ENCODE results near the gene STH. TPM values are rescaled to one million over a fixed set of nuclear protein-coding genes. Genes with fewer than 3 reads are reported as not detected.
A peak's percentile ranks its signal among the peaks of the same experiment; 100 is the strongest.

STH gene
- total and polyA plus RNA-seq, 10 of the 15 experiments (the other 5 are each of a cell fraction or from before 2014, with no cell fraction given): not detected

GRCh38 chr17:46035112-46035818 lies 36.2 kb downstream of the STH start:
- H2AFZ ChIP-seq (ENCODE audit: control insufficient read depth, low read depth, low read length): no peak overlapping the region
- peaks cover 40 to 58% of the 10 kb centered on the region in 2 experiments for H3K36me3 ChIP-seq (ENCODE audit: control insufficient read depth in 2 of 2, insufficient read depth in 2 of 2, low read length in 1 of 2)
- RAD21 ChIA-PET (ENCODE audit: unreplicated experiment): interaction anchor here (0.6 to 1.2 kb wide), 6 partner anchors 10 to 252 kb away, joined by 3 to 5 read pairs (median 3); no protein-coding TSS in a partner anchor
- SMC1A ChIA-PET (ENCODE audit: uncharacterized antibody, unreplicated experiment): interaction anchor here (0.9 to 2.0 kb wide), 7 partner anchors 9 to 178 kb away, joined by 3 to 9 read pairs (median 3); no protein-coding TSS in a partner anchor
- H3K4me1 ChIP-seq (ENCODE audit: control insufficient read depth, insufficient read depth, low read length): peaks cover 15% of the 10 kb centered on the region
- no peaks in the 10 kb centered on the region for H3K9me3 ChIP-seq (replicated peaks; ENCODE audit: control insufficient read depth, insufficient read depth, low read length)
- no TSS peak for BruUV-seq (replicated peaks)
- POLR2A ChIA-PET: no interaction called here
- no peak overlapping the region for H3K9ac ChIP-seq (ENCODE audit: control insufficient read depth, insufficient read depth, low read length)
- CTCF ChIA-PET: interaction anchor here (0.7 to 4.4 kb wide), 9 partner anchors 9 to 178 kb away, joined by 3 to 38 read pairs (median 4); no protein-coding TSS in a partner anchor
- no peaks in the 10 kb centered on the region for H3K27me3 ChIP-seq (replicated peaks in 1 of 2; ENCODE audit: control insufficient read depth in 2 of 2, insufficient read depth in 2 of 2, low read length in 1 of 2)
- H4K20me1 ChIP-seq (ENCODE audit: control insufficient read depth, insufficient read depth): no peaks in the 10 kb centered on the region
- WGBS (ENCODE audit: insufficient coverage, insufficient replicate concordance, low lambda C conversion rate, missing lambda C conversion rate): 52% methylated on average over 3 of the region's 3 CpGs
- H3K4me3 ChIP-seq: no peak overlapping the region
- ATAC-seq (peak; percentile 88), DNase-seq (ENCODE audit: low read depth, low spot score) (no peak), FAIRE-seq (peak; percentile 65)
- H3K27ac ChIP-seq (ENCODE audit: control insufficient read depth, insufficient read depth): peak overlapping the region; percentile 1; the same call in 1 of the 2 replicates
- in situ Hi-C loops (cut with MboI): no loop called here
- no peaks in the 10 kb centered on the region for H3K79me2 ChIP-seq (ENCODE audit: control insufficient read depth, insufficient read depth, low read length)
- H3K4me2 ChIP-seq (ENCODE audit: control insufficient read depth, insufficient read depth): peak overlapping the region; percentile 38
- intact Hi-C loops (cut with micrococcal nuclease; ENCODE audit: unreplicated experiment): no loop called here
- 0 out of 2 replicates have a peak, but pooled peaks have one; percentile 17 for TF ChIP-seq HDGF (IDR thresholded peaks at IDR 0.05)
- TF ChIP-seq ETV6 (conservative IDR thresholded peaks at IDR 0.05 in 1 of 2, IDR thresholded peaks at IDR 0.05 in 1 of 2; ENCODE audit: borderline replicate concordance in 1 of 2, low read depth in 1 of 2): no peak
- TF ChIP-seq IKZF2 (IDR thresholded peaks at IDR 0.05): peak; percentile 63 to 72
- TF ChIP-seq TCF12 (IDR thresholded peaks at IDR 0.05; ENCODE audit: low read depth, low read length): 0 out of 2 replicates have a peak, but pooled peaks have one; percentile 23
- peak; percentile 16; the same call in 1 of the 2 replicates for TF ChIP-seq DPF2 (IDR thresholded peaks at IDR 0.05)
- no peak for TF ChIP-seq NR2C1 (IDR thresholded peaks at IDR 0.05)
- TF ChIP-seq BRCA1 (IDR thresholded peaks at IDR 0.05; ENCODE audit: low read depth, low read length): no peak
- 0 out of 2 replicates have a peak, but pooled peaks have one; percentile 1 for TF ChIP-seq YY1 (IDR thresholded peaks at IDR 0.05; ENCODE audit: low read depth, low read length)
- 0 out of 2 replicates have a peak, but pooled peaks have one; percentile 24 for TF ChIP-seq SPI1 (IDR thresholded peaks at IDR 0.05; ENCODE audit: borderline replicate concordance, insufficient read depth, low read depth, low read length)
- no peak for TF ChIP-seq HCFC1 (IDR thresholded peaks at IDR 0.05; ENCODE audit: low read length)
- TF ChIP-seq RELB (IDR thresholded peaks at IDR 0.05; ENCODE audit: low read depth): peak; percentile 30; the same call in 1 of the 2 replicates
- peak; percentile 70 for TF ChIP-seq BMI1 (IDR thresholded peaks at IDR 0.05; ENCODE audit: borderline replicate concordance)
- peak; percentile 64 for TF ChIP-seq IKZF1 (conservative IDR thresholded peaks at IDR 0.05)
- TF ChIP-seq RUNX3 (IDR thresholded peaks at IDR 0.05; ENCODE audit: low read length): peak; percentile 73
- no peak for TF ChIP-seq BCL3 (IDR thresholded peaks at IDR 0.05; ENCODE audit: borderline replicate concordance, insufficient read depth, low read depth, low read length, poor library complexity, severe bottlenecking)
- peak; percentile 63; the same call in 1 of the 2 replicates for TF ChIP-seq EED (IDR thresholded peaks at IDR 0.05; ENCODE audit: low read depth)
- TF ChIP-seq PKNOX1 (IDR thresholded peaks at IDR 0.05): peak; percentile 37; the same call in 1 of the 2 replicates
- peak; percentile 16; the same call in 1 of the 2 replicates for TF ChIP-seq JUNB (IDR thresholded peaks at IDR 0.05)
- TF ChIP-seq POLR2AphosphoS5 (IDR thresholded peaks at IDR 0.05; ENCODE audit: low read length): peak; percentile 35; the same call in 1 of the 2 replicates
- TF ChIP-seq EP300 (IDR thresholded peaks at IDR 0.05; ENCODE audit: borderline replicate concordance in 1 of 2, control insufficient read depth in 1 of 2, low read depth in 2 of 2, low read length in 2 of 2): peak in 1 of 2 experiments; percentile 24; a peak in 1 of 4 replicates

All from GM12878 (cell line).